ENCODE results near the gene FHL2.

The FHL2 gene

DNA sequence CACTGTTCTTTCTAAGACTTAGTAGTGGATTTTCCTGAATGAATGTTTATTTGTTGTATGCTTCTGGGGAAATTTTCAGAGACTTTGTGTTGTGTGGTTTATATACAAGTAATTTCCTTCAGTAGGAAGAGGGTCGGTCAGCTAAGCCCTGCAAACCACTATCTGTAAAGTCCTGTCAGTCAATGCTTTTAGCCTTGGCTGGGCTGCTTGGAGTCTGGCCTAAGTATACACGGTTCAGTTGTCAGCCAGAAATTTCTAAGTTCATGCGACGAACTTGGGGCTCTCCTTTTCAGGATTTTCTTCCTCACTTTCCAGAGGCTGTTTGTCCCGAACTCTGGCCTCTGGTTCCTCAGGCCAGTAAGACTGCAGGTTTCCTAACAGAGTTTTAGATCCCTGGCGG, 40.3 kb downstream of the FHL2 start:
- DNase-seq (ENCODE audit: low read depth) = no peak
- H3K4me3 ChIP-seq (ENCODE audit: low read depth, low read length) = no peak overlapping the region
- TF ChIP-seq, protein P1, sequence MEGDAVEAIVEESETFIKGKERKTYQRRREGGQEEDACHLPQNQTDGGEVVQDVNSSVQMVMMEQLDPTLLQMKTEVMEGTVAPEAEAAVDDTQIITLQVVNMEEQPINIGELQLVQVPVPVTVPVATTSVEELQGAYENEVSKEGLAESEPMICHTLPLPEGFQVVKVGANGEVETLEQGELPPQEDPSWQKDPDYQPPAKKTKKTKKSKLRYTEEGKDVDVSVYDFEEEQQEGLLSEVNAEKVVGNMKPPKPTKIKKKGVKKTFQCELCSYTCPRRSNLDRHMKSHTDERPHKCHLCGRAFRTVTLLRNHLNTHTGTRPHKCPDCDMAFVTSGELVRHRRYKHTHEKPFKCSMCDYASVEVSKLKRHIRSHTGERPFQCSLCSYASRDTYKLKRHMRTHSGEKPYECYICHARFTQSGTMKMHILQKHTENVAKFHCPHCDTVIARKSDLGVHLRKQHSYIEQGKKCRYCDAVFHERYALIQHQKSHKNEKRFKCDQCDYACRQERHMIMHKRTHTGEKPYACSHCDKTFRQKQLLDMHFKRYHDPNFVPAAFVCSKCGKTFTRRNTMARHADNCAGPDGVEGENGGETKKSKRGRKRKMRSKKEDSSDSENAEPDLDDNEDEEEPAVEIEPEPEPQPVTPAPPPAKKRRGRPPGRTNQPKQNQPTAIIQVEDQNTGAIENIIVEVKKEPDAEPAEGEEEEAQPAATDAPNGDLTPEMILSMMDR (IDR thresholded peaks at IDR 0.05; ENCODE audit: insufficient read depth, low read depth, low read length, missing control alignments) = no peak

DNA sequence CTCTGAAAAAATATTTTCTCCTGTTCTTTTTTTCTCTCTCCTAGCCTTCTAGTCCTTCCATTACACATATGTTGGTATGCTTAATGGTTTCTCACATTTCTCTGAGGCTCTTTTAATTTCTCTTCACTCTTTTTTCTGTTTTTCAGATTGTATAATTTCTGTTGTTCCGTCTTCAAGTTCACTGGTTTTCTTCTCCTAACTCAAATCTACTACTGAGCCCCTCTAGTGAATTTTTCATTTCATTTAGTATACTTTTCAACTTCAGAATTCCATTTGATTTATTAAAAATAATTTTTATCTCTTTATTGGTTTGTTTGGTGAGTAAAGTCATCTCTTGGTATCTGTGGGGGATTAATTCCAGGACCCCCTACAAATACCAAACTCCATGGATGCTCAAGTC, 41.7 kb downstream of the FHL2 start:
- TF ChIP-seq, protein P1 (IDR thresholded peaks at IDR 0.05; ENCODE audit: insufficient read depth, low read depth, low read length, missing control alignments) = no peak
- no peak for DNase-seq (ENCODE audit: low read depth)

DNA sequence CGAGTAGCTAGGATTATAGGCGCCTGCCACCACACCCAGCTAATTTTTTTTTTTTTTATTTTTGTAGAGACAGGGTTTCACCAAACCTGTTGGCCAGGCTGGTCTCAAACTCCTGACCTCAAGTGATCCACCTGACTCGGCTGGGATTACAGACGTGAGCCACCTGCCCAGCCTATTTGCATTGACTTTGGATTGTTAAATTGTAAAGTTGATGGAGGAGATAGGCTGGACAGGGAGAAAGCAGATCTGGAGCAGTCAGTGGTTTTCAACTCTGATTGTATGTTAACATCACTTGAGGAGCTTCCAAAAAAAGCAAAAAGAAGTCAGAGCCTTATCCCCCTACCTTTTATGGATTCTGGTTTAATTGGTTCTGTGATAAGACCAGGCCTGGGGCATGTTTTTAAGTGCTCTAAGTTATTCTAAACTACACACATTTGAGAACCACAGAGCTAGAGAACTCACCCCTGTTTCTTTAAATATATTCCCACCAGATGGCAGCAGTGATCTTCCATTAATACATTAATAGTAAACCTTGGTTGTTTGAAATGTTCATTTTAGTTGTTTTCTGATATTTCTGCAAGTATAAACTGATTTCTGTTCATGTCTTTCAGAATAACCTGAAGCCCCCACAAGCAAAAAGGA, 54.0 kb downstream of the FHL2 start:
- TF ChIP-seq, protein P1 (IDR thresholded peaks at IDR 0.05; ENCODE audit: insufficient read depth, low read depth, low read length, missing control alignments) = peak; percentile 6
- peak; percentile 23 for DNase-seq (ENCODE audit: low read depth)
- no peak overlapping the region for H3K4me3 ChIP-seq (ENCODE audit: low read depth, low read length)

More for the DNA sequence above, 41.7 kb downstream of the FHL2 start:
- H3K4me3 ChIP-seq (ENCODE audit: low read depth, low read length) = no peak overlapping the region

DNA sequence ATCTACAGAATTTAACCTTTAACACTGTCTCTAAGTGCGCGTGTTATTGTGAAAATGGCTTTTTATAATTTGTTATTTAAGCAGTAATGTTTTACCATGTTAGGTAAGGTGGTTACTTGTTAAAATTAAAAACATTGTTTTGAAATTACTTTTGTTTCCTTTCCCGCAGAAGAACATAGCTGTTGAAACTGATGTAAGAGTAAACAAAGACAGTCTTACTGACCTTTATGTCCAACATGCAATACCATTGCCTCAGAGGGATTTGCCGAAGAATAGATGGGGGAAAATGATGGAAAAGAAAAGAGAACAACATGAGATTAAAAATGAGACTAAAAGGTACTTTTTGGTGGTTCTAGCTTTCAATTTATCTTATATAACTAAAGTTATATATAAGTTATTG, 59.4 kb downstream of the FHL2 start:
- H3K4me3 ChIP-seq (ENCODE audit: low read depth, low read length) = no peak overlapping the region

DNA sequence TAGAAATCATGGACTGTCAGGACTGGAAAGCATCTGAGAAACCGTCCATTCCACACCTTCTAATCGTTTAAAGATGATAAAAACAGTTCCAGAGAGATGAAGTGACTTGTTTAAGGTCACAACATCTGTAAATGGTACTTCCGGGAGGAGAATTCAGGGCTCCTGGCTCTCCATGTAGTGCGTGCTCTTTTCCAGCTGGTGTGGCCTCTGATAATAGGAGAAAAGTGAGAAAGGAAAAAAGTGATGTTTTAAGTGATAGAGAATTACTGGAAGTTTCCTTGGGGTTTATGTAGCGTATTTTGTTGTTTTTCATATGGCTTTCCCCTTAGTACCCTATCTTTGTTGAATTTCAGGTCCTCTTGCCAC, 60.8 kb downstream of the FHL2 start:
- no peak for DNase-seq (ENCODE audit: low read depth)
- TF ChIP-seq, protein P1 (IDR thresholded peaks at IDR 0.05; ENCODE audit: insufficient read depth, low read depth, low read length, missing control alignments) = no peak
- peak overlapping the region; percentile 95 for H3K4me3 ChIP-seq (ENCODE audit: low read depth, low read length)

More for the DNA sequence above, 59.4 kb downstream of the FHL2 start:
- TF ChIP-seq, protein P1 (IDR thresholded peaks at IDR 0.05; ENCODE audit: insufficient read depth, low read depth, low read length, missing control alignments) = no peak
- DNase-seq (ENCODE audit: low read depth) = no peak

DNA sequence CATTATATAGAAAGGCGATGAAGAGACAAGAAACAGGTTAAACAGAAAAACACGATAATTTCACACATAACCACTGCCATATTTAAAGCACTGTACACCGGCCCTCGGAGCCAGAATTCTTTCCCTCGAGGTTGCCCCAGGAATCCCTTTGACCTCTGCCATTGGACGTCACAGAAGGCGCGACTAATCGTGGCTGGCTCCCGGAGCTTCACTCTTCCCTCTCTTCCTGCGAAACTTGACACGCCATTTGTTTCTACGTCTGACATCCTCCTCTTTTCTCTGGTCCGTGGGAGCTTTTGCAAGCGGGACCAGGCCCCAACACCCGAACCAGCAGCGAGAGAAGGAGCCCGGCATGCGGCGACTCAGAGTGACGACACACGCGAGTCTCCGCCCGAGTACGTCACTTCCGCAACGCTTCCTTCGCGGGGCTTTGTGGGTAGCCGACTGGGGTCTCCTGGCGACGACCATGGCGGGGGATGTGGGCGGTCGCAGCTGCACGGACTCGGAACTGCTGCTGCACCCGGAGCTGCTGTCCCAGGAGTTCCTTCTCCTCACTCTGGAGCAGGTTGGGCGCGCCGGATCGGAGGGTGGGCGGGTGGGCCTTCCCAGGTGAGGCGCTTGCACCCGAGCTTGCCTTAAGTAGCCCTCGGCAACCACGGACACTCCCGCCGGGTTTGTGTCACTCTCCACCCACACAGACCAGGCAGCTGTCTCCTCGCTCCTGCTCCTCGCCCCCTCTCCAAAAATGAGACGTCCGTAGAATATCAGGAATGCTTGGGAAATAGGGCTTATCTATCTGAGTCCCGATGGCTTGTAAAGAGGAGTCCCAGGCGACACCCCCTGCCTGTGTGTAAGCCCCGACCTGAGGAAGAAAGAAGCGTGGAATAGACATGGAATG, 61.5 kb downstream of the FHL2 start, which contains the start of gene C2orf49:
C2orf49 (plus strand) TSS at position 419 of the 898 bp plus-strand sequence; CDS start at position 467, 48 bp downstream.
- peak; percentile 85 for DNase-seq (ENCODE audit: low read depth)
- TF ChIP-seq, protein P1 (IDR thresholded peaks at IDR 0.05; ENCODE audit: insufficient read depth, low read depth, low read length, missing control alignments) = no peak
- peak within 1 kb of the TSS; percentile 95 for H3K4me3 ChIP-seq (ENCODE audit: low read depth, low read length)
